SK-N-SH (cell line): ENCODE measurements around the gene CD320. TPM values are rescaled to one million over a fixed set of nuclear protein-coding genes. Genes with fewer than 3 reads are reported as not detected.

Experiments used
- CTCF ChIA-PET: fragments of 300-600, 350-600 bp; formaldehyde crosslinking; extraction: SDS; loops from one replicate; lab custom pipeline; 2021; lab: Yijun Ruan, JAX
- POLR2A ChIA-PET: fragments of 350-600 bp; sonication (Branson Sonifier 250); formaldehyde crosslinking; extraction: SDS; loops from one replicate; lab custom pipeline; 2020; ENCODE audit warnings: antibody characterized with exemption, inconsistent platforms; lab: Yijun Ruan, JAX
- DNase-seq: peaks from one replicate; pipeline ENCODE4 v3.0.0; 2012
- H2AFZ ChIP-seq: fragments of 200-600 bp; sonication (generic); 2 replicates; pipeline ENCODE4 v1.8.1; 2016; ENCODE audit warnings: antibody characterized with exemption, mild to moderate bottlenecking, low read depth
- H3F3A ChIP-seq: fragments of 200-600 bp; sonication (generic); replicated peaks from 2 replicates; pipeline ENCODE3; 2016; ENCODE audit warnings: antibody characterized with exemption, mild to moderate bottlenecking; ENCODE audit not compliant: insufficient read depth
- H3K27ac ChIP-seq, 2 experiments: fragments of 200-500 bp in 1 of 2; fragments of 200-600 bp in 1 of 2; sonication (Bioruptor generic) in 1 of 2; sonication (generic), shearing (Covaris generic) in 1 of 2; 2 replicates each; pipeline versions ENCODE4 v1.5.1 to v1.6.1; 2014 to 2016; ENCODE audit warnings: low read depth in 2 of 2, inconsistent platforms in 1 of 2, low read length in 1 of 2, mild to moderate bottlenecking in 1 of 2, mixed read lengths in 1 of 2
- H3K27me3 ChIP-seq: fragments of 200-600 bp; sonication (generic), shearing (Covaris generic); 2 replicates; pipeline ENCODE4 v1.6.1; 2016; ENCODE audit warnings: mixed run types; ENCODE audit not compliant: insufficient read depth
- H3K36me3 ChIP-seq, 2 experiments: fragments of 200-500 bp in 1 of 2; fragments of 200-600 bp in 1 of 2; sonication (Bioruptor generic) in 1 of 2; sonication (generic) in 1 of 2; replicated peaks in 1 of 2; 2 replicates each; pipeline versions ENCODE3 to v1.5.1; 2014 to 2016; ENCODE audit warnings: low read length in 1 of 2, mild to moderate bottlenecking in 1 of 2; ENCODE audit not compliant: insufficient read depth in 2 of 2, control insufficient read depth in 1 of 2
- H3K4me1 ChIP-seq, 2 experiments: fragments of 200-500 bp in 1 of 2; fragments of 200-600 bp in 1 of 2; sonication (Bioruptor generic) in 1 of 2; sonication (generic), shearing (Covaris generic) in 1 of 2; 2 replicates each; pipeline versions ENCODE4 v1.5.1 to v1.6.1; 2014 to 2016; ENCODE audit warnings: low read depth in 1 of 2, low read length in 1 of 2, mixed run types in 1 of 2; ENCODE audit not compliant: insufficient read depth in 2 of 2, control insufficient read depth in 1 of 2
- H3K4me2 ChIP-seq: fragments of 200-600 bp; sonication (generic), shearing (Covaris generic); 2 replicates; pipeline ENCODE4 v1.6.1; 2017; ENCODE audit warnings: mixed run types
- H3K4me3 ChIP-seq, 2 experiments: fragments of 200-500 bp in 1 of 2; fragments of 200-600 bp in 1 of 2; sonication (Bioruptor generic) in 1 of 2; sonication (generic), shearing (Covaris generic) in 1 of 2; 2 replicates each; pipeline versions ENCODE4 v1.5.1 to v1.8.1; 2014 to 2016; ENCODE audit warnings: low read depth in 2 of 2, inconsistent platforms in 1 of 2, low read length in 1 of 2, mild to moderate bottlenecking in 1 of 2, mixed read lengths in 1 of 2, moderate library complexity in 1 of 2
- H3K79me2 ChIP-seq: fragments of 200-600 bp; sonication (generic); 2 replicates; pipeline ENCODE4 v1.8.1; 2017; ENCODE audit warnings: mild to moderate bottlenecking; ENCODE audit not compliant: insufficient read depth
- H3K9ac ChIP-seq: fragments of 200-600 bp; sonication (generic); 2 replicates; pipeline ENCODE4 v1.6.1; 2017; ENCODE audit warnings: mixed run types
- H3K9me2 ChIP-seq: fragments of 200-600 bp; sonication (generic); 2 replicates; pipeline ENCODE4 v1.6.1; 2017; ENCODE audit warnings: mixed run types
- H3K9me3 ChIP-seq: fragments of 200-600 bp; sonication (generic); 2 replicates; pipeline ENCODE4 v1.6.1; 2017; ENCODE audit warnings: mixed run types, mild to moderate bottlenecking, moderate library complexity
- H4K20me1 ChIP-seq: fragments of 200-600 bp; sonication (generic); 2 replicates; pipeline ENCODE4 v1.6.1; 2017; ENCODE audit warnings: mild to moderate bottlenecking, mixed run types; ENCODE audit not compliant: insufficient read depth
- ELF1 ChIP-seq: IDR thresholded peaks from 2 replicates; pipeline ENCODE4 v1.4.0; 2012
- FOSL2 ChIP-seq: IDR thresholded peaks from 2 replicates; pipeline ENCODE4 v1.4.0; 2012; ENCODE audit warnings: low read depth, mild to moderate bottlenecking, moderate library complexity, borderline replicate concordance
- FOXM1 ChIP-seq: IDR thresholded peaks from 2 replicates; pipeline ENCODE4 v1.4.0; 2012; ENCODE audit warnings: low read depth, mild to moderate bottlenecking
- IRF3 ChIP-seq: fragments of 150-350 bp; IDR thresholded peaks from 2 replicates; pipeline ENCODE4 v1.6.1; 2016; ENCODE audit warnings: mild to moderate bottlenecking, low read depth, low read length
- MEF2A ChIP-seq: IDR thresholded peaks from 2 replicates; pipeline ENCODE4 v1.4.0; 2012; ENCODE audit warnings: low read depth, borderline replicate concordance
- REST ChIP-seq: IDR thresholded peaks from 2 replicates; pipeline ENCODE4 v1.6.1; 2012; ENCODE audit warnings: mild to moderate bottlenecking, low read depth, low read length, moderate library complexity
- RFX5 ChIP-seq: IDR thresholded peaks from 2 replicates; pipeline ENCODE4 v1.6.1; 2012; ENCODE audit warnings: mild to moderate bottlenecking, improper control_type of control experiment, low read length
- TCF12 ChIP-seq: IDR thresholded peaks from 2 replicates; pipeline ENCODE4 v1.4.0; 2012
- TEAD4 ChIP-seq: IDR thresholded peaks from 2 replicates; pipeline ENCODE4 v1.4.0; 2012; ENCODE audit warnings: mild to moderate bottlenecking, borderline replicate concordance; ENCODE audit not compliant: insufficient read depth
- YY1 ChIP-seq: IDR thresholded peaks from 2 replicates; pipeline ENCODE4 v1.4.0; 2012; ENCODE audit warnings: low read depth, mild to moderate bottlenecking
- ZBTB33 ChIP-seq: IDR thresholded peaks from 2 replicates; pipeline ENCODE4 v1.4.0; 2012; ENCODE audit warnings: low read depth, borderline replicate concordance
- WGBS: methylation state at CpG from one replicate; pipeline ENCODE4 v1.1.6; 2017; ENCODE audit warnings: low lambda C conversion rate; 5-methylcytosine and 5-hydroxymethylcytosine counted together
- polyA plus RNA-seq, 3 experiments: library from polyadenylated mRNA; depleted of rRNA; stranded (reverse); fragments of >200 nt; gene quantifications; 2 replicates each; pipeline ENCODE4 v1.2.3, GENCODE V29; 2012

Gene CD320
- polyA plus RNA-seq, 1 of the 3 experiments (the other 2 are of a cell fraction): 129 TPM

GRCh38 chr19:8257052-8257443, 51.1 kb downstream of the CD320 start:
- no peak for DNase-seq
- Histone ChIP-seq H3K36me3 (no peaks in the 10 kb centered on the region), H3K4me1 (no peaks in the 10 kb centered on the region; a peak in 1 of 4 replicates), H3K4me2 (no peak overlapping the region), H2AFZ (no peak overlapping the region), H3F3A (peaks cover 8% of the 10 kb centered on the region), H4K20me1 (no peaks in the 10 kb centered on the region), H3K27ac (no peak overlapping the region), H3K9me2 (no peaks in the 10 kb centered on the region), H3K4me3 (no peak overlapping the region), H3K27me3 (no peaks in the 10 kb centered on the region), H3K79me2 (no peaks in the 10 kb centered on the region), H3K9me3 (no peaks in the 10 kb centered on the region), H3K9ac (no peak overlapping the region)
- 60% methylated on average over 5 of the region's 5 CpGs for WGBS
- ChIA-PET POLR2A (no interaction called here), CTCF (interaction anchor here (1.6 to 3.2 kb wide), 3 partner anchors 11 to 405 kb away, joined by 4 to 13 read pairs (median 7); no protein-coding TSS in a partner anchor)
- TF ChIP-seq FOXM1 (no peak), IRF3 (no peak), ZBTB33 (no peak), FOSL2 (no peak), MEF2A (no peak), RFX5 (no peak), ELF1 (no peak), YY1 (no peak), TEAD4 (no peak), REST (no peak), TCF12 (no peak)
